ENCODE measurements around the gene GNB1L. TPM values are rescaled to one million over a fixed set of nuclear protein-coding genes. Genes with fewer than 3 reads are reported as not detected.

Gene GNB1L
- total and polyA plus RNA-seq, 2 of the 13 experiments (the other 11 are each of a cell fraction or from before 2014, with no cell fraction given): 2.5 to 7.4 TPM

DNA sequence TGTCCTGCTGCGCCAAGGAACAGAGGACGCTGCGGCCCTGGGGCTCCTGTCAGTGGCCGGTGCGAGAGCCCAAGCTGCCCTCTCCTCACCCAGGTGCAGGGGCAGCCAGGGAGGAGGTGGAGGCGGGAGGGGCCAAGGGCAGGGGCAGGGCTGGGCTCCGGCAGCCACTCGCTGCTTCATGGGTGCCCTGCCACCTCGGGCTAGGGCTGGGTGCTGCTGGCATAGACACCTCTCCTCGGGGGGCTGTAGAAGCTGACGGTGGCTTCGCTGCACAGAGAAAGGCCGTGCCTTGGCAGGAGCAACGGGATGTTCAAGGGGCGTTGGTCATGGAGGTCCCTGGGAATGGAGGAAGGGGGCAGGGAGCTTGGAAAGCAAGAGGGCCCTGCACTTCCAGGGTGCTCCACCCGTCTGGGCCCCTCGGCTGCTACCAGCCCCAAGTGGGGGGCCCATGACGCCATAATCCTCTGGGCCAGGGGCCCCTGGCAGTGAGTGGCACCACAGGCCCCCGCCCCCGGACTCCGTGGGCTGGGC is 95.7 kb downstream of the GNB1L start:
- no peaks in the 10 kb centered on the region; the same call in 1 of the 2 replicates for H4K20me1 ChIP-seq (ENCODE audit: insufficient read depth, low read length)
- peaks cover 9 to 89% of the 10 kb centered on the region in 2 experiments for H3K27me3 ChIP-seq (ENCODE audit: control insufficient read depth in 1 of 2, insufficient read depth in 2 of 2, low read length in 2 of 2)
- H2AFZ ChIP-seq (ENCODE audit: low read length): no peak overlapping the region
- H3K9ac ChIP-seq (ENCODE audit: insufficient read depth, low read depth, low read length): no peak overlapping the region
- ChIA-PET POLR2A (no interaction called here), CTCF (ENCODE audit: low intra/inter-chr PET ratio, low total read pairs) (no interaction called here)
- H3K36me3 ChIP-seq (replicated peaks in 1 of 2; ENCODE audit: control insufficient read depth in 1 of 2, insufficient read depth in 2 of 2, low read length in 2 of 2): no peaks in the 10 kb centered on the region
- intact Hi-C loops (cut with micrococcal nuclease; ENCODE audit: unreplicated experiment) (no loop called here), in situ Hi-C loops (cut with HindIII; ENCODE audit: extremely low pct_ligation_motif_present, low pct_unique_long_range_greater_than_20kb) (loop anchor here (10.0 kb wide), 1 partner anchor 156 kb away; no protein-coding TSS in a partner anchor)
- H3K4me1 ChIP-seq (ENCODE audit: insufficient read depth, low read length): peaks cover 34% of the 10 kb centered on the region
- no peak overlapping the region for H3K4me2 ChIP-seq (ENCODE audit: low read depth, low read length)
- BruUV-seq (replicated peaks): no TSS peak
- TF ChIP-seq, protein P1, sequence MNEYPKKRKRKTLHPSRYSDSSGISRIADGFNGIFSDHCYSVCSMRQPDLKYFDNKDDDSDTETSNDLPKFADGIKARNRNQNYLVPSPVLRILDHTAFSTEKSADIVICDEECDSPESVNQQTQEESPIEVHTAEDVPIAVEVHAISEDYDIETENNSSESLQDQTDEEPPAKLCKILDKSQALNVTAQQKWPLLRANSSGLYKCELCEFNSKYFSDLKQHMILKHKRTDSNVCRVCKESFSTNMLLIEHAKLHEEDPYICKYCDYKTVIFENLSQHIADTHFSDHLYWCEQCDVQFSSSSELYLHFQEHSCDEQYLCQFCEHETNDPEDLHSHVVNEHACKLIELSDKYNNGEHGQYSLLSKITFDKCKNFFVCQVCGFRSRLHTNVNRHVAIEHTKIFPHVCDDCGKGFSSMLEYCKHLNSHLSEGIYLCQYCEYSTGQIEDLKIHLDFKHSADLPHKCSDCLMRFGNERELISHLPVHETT (CRISPR knock-in tag; conservative IDR thresholded peaks at IDR 0.05): no peak
- no peak for TF ChIP-seq RAD51 (IDR thresholded peaks at IDR 0.05; ENCODE audit: borderline replicate concordance)
- TF ChIP-seq BRCA1 (CRISPR knock-in tag; IDR thresholded peaks at IDR 0.05): no peak
- TF ChIP-seq, protein P2, sequence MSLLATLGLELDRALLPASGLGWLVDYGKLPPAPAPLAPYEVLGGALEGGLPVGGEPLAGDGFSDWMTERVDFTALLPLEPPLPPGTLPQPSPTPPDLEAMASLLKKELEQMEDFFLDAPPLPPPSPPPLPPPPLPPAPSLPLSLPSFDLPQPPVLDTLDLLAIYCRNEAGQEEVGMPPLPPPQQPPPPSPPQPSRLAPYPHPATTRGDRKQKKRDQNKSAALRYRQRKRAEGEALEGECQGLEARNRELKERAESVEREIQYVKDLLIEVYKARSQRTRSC (CRISPR knock-in tag; IDR thresholded peaks at IDR 0.05; ENCODE audit: low read depth): no peak
- TF ChIP-seq ZNF781 (CRISPR knock-in tag; IDR thresholded peaks at IDR 0.05; ENCODE audit: borderline replicate concordance, not compliant biosample characterization): no peak
- no peak for TF ChIP-seq ZBTB7B (CRISPR knock-in tag; IDR thresholded peaks at IDR 0.05)
- FAIRE-seq (no peak), DNase-seq (ENCODE audit: low spot score) (no peak), ATAC-seq (no peak)
- H3K4me3 ChIP-seq (replicated peaks in 1 of 3; ENCODE audit: insufficient read depth in 1 of 3, low read depth in 2 of 3, low read length in 3 of 3): no peak overlapping the region
- H3K27ac ChIP-seq (ENCODE audit: extremely low read length, insufficient read depth, low read length): no peak overlapping the region
- no CpG with 5 or more reads among the region's 21 CpGs for WGBS (ENCODE audit: low lambda C conversion rate)
- H3K79me2 ChIP-seq (ENCODE audit: insufficient read depth, low read length): no peaks in the 10 kb centered on the region
- no peaks in the 10 kb centered on the region for H3K9me3 ChIP-seq (ENCODE audit: low read length)

All from HepG2 (cell line).